ENCODE results near the gene HSD17B13. TPM values are rescaled to one million over a fixed set of nuclear protein-coding genes. Genes with fewer than 3 reads are reported as not detected.
"Not testable (repeated sequence)": the region's sequence is repeated elsewhere in the genome, so short reads cannot be mapped to it uniquely, and the experiment has no call there.

The HSD17B13 gene
- total and polyA plus RNA-seq, 4 donors = 0.15 to 3.1 (median 0.68) TPM

DNA sequence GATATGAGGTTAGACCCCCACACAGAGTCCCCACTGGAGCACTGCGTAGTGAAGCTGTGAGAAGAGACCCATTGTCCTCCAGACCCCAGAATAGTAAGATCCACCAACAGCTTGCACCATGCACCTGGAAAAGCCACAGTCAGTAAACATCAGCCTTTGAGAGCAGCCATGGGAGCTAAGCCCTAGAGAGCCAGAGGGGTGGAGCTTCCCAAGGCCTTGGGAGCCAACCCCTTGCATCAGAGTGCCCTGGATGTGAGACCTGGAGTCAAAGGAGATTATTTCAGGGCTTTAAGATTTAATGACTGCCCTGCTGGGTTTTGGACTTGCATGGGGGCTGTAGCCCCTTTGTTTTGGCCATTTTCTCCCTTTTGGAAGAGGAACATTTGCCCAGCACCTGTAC is 35.7 kb downstream of the HSD17B13 start:
- H3K36me3 ChIP-seq (ENCODE audit: control insufficient read depth in 4 of 4, insufficient read depth in 4 of 4, low read length in 4 of 4) = no peaks in the 10 kb centered on the region
- no peak for DNase-seq
- 85 to 100% methylated on average over 1 of the region's 1 CpG for WGBS, 2 donors
- H3K4me1 ChIP-seq (ENCODE audit: control insufficient read depth in 5 of 5, insufficient read depth in 5 of 5, low read length in 5 of 5) = no peaks in the 10 kb centered on the region
- no peak for ATAC-seq (ENCODE audit: insufficient read depth, low FRiP score)
- no peak overlapping the region for H3K9ac ChIP-seq (ENCODE audit: insufficient read depth in 1 of 2, low read length in 2 of 2)
- peaks cover 0 to 12% (median 0%) of the 10 kb centered on the region in 4 donors for H3K9me3 ChIP-seq (ENCODE audit: control insufficient read depth in 4 of 4, insufficient read depth in 3 of 4, low read length in 3 of 4)
- H3K4me3 ChIP-seq = no peak overlapping the region
- no peak overlapping the region for H3K27ac ChIP-seq (ENCODE audit: low read depth in 1 of 2, low read length in 1 of 2)
- TF ChIP-seq, protein P1, sequence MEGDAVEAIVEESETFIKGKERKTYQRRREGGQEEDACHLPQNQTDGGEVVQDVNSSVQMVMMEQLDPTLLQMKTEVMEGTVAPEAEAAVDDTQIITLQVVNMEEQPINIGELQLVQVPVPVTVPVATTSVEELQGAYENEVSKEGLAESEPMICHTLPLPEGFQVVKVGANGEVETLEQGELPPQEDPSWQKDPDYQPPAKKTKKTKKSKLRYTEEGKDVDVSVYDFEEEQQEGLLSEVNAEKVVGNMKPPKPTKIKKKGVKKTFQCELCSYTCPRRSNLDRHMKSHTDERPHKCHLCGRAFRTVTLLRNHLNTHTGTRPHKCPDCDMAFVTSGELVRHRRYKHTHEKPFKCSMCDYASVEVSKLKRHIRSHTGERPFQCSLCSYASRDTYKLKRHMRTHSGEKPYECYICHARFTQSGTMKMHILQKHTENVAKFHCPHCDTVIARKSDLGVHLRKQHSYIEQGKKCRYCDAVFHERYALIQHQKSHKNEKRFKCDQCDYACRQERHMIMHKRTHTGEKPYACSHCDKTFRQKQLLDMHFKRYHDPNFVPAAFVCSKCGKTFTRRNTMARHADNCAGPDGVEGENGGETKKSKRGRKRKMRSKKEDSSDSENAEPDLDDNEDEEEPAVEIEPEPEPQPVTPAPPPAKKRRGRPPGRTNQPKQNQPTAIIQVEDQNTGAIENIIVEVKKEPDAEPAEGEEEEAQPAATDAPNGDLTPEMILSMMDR (IDR thresholded peaks at IDR 0.05; ENCODE audit: control extremely low read depth, extremely low read depth) = no peak
- H3K27me3 ChIP-seq (ENCODE audit: control insufficient read depth in 3 of 3, insufficient read depth in 3 of 3, low read length in 2 of 3) = no peaks in the 10 kb centered on the region

DNA sequence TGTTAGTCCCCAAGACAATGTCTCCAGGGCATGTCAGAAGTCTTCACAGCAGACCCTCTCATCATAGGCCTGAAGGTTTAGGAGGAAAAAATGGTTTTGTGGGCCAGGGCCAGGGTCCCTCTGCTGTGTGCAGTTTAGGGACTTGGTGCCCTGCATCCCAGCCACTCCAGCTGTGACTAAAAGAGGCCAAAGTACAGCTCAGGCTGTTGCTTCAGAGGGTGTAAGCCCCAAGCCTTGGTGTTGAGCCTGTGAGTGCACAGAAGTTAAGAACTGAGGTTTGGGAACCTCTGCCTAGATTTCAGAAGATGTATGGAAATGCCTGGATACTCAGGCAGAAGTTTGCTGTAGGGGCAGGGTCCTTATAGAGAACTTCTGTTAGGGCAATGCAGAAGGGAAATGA is 38.4 kb downstream of the HSD17B13 start:
- not testable (repeated sequence) for H3K9ac ChIP-seq (ENCODE audit: insufficient read depth in 1 of 2, low read length in 2 of 2); ATAC-seq (ENCODE audit: insufficient read depth, low FRiP score); H3K27ac ChIP-seq (ENCODE audit: low read depth in 1 of 2, low read length in 1 of 2); H3K4me3 ChIP-seq; DNase-seq; H3K27me3 ChIP-seq (ENCODE audit: control insufficient read depth in 3 of 3, insufficient read depth in 3 of 3, low read length in 2 of 3); H3K4me1 ChIP-seq (ENCODE audit: control insufficient read depth in 5 of 5, insufficient read depth in 5 of 5, low read length in 5 of 5); H3K36me3 ChIP-seq (ENCODE audit: control insufficient read depth in 4 of 4, insufficient read depth in 4 of 4, low read length in 4 of 4)
- peaks cover 0 to 12% (median 0%) of the 10 kb centered on the region in 4 donors for H3K9me3 ChIP-seq (ENCODE audit: control insufficient read depth in 4 of 4, insufficient read depth in 3 of 4, low read length in 3 of 4)

DNA sequence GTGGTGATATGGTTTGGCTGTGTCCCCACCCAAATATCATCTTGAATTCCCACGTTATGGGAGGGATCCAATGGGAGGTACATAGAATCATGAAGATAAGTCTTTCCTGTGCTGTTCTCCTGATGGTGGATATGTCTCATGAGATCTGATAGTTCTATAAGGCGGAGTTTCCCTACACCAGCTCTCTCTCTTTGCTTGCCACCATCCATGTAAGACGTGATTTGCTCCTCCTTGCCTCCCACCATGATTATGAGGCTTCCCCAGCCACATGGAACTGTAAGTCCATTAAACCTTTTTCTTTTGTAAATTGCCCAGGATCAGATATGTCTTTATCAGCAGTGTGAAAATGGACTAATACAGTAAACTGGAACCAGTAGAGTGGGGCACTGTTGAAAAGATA is 39.5 kb downstream of the HSD17B13 start:
- H3K4me1 ChIP-seq (ENCODE audit: control insufficient read depth in 5 of 5, insufficient read depth in 5 of 5, low read length in 5 of 5) = no peaks in the 10 kb centered on the region
- no peak overlapping the region for H3K27ac ChIP-seq (ENCODE audit: low read depth in 1 of 2, low read length in 1 of 2)
- H3K27me3 ChIP-seq (ENCODE audit: control insufficient read depth in 3 of 3, insufficient read depth in 3 of 3, low read length in 2 of 3) = no peaks in the 10 kb centered on the region
- WGBS, 2 donors = 69 to 85% methylated on average over 3 of the region's 3 CpGs
- H3K36me3 ChIP-seq (ENCODE audit: control insufficient read depth in 4 of 4, insufficient read depth in 4 of 4, low read length in 4 of 4) = no peaks in the 10 kb centered on the region
- no peak for DNase-seq
- no peak for ATAC-seq (ENCODE audit: insufficient read depth, low FRiP score)
- H3K4me3 ChIP-seq = no peak overlapping the region
- peaks cover 0 to 12% (median 0%) of the 10 kb centered on the region in 4 donors for H3K9me3 ChIP-seq (ENCODE audit: control insufficient read depth in 4 of 4, insufficient read depth in 3 of 4, low read length in 3 of 4)
- no peak overlapping the region for H3K9ac ChIP-seq (ENCODE audit: insufficient read depth in 1 of 2, low read length in 2 of 2)
- TF ChIP-seq, protein P1 (IDR thresholded peaks at IDR 0.05; ENCODE audit: control extremely low read depth, extremely low read depth) = no peak

DNA sequence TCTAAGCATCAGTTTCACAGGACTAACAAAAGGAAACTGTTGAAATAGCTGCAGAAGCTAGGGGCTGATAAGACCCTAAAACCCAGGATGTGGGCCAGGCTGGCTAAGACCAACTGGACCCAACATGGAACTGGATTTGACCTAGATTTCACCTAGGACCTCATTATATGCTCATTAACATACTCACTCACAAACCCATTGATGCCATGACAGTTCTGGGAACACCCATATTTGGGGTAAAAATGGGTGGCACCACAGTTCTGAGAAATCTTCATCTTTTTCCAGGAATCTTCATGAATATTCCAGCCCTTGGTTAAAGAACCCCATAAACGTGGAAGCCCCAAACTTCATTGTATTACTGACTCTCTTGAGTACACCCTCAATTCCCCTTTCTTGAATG is 41.1 kb downstream of the HSD17B13 start:
- ATAC-seq (ENCODE audit: insufficient read depth, low FRiP score) (no peak), DNase-seq (no peak)
- TF ChIP-seq, protein P1 (IDR thresholded peaks at IDR 0.05; ENCODE audit: control extremely low read depth, extremely low read depth) = no peak
- no peak overlapping the region for H3K27ac ChIP-seq (ENCODE audit: low read depth in 1 of 2, low read length in 1 of 2)
- WGBS, 2 donors = 83 to 92% methylated on average over 1 of the region's 1 CpG
- H3K9me3 ChIP-seq (ENCODE audit: control insufficient read depth in 4 of 4, insufficient read depth in 3 of 4, low read length in 3 of 4) = peaks cover 0 to 7% (median 0%) of the 10 kb centered on the region in 4 donors
- no peaks in the 10 kb centered on the region for H3K4me1 ChIP-seq (ENCODE audit: control insufficient read depth in 5 of 5, insufficient read depth in 5 of 5, low read length in 5 of 5)
- H3K27me3 ChIP-seq (ENCODE audit: control insufficient read depth in 3 of 3, insufficient read depth in 3 of 3, low read length in 2 of 3) = no peaks in the 10 kb centered on the region
- H3K4me3 ChIP-seq = no peak overlapping the region
- H3K9ac ChIP-seq (ENCODE audit: insufficient read depth in 1 of 2, low read length in 2 of 2) = no peak overlapping the region
- no peaks in the 10 kb centered on the region for H3K36me3 ChIP-seq (ENCODE audit: control insufficient read depth in 4 of 4, insufficient read depth in 4 of 4, low read length in 4 of 4)
